ENCODE measurements around the gene NCBP2. TPM values are rescaled to one million over a fixed set of nuclear protein-coding genes. Genes with fewer than 3 reads are reported as not detected.

The NCBP2 gene
- total and polyA plus RNA-seq, 2 experiments from 2014 or later = 78.4 to 98.9 TPM

DNA sequence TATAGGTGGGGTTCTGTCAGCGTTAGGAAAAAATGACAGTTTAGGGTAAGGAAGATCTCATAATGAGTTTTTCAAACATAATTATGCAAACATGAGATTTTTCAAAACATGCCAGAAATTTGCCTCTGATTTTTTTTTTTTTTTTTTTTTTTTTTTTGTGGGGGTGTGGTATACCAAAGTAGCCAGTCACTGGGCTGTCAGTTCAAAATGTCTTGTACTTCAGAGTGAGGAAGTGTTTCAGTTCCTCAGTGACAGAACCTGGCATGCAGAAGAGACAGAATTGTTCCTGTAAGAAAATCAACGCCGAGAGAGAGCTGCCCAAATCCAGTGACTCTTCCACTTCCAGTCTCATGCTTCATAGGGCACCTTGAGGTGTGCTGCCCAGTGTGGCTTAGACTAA is 9.7 kb downstream of the NCBP2 start (continued):
- TF ChIP-seq, protein P1, sequence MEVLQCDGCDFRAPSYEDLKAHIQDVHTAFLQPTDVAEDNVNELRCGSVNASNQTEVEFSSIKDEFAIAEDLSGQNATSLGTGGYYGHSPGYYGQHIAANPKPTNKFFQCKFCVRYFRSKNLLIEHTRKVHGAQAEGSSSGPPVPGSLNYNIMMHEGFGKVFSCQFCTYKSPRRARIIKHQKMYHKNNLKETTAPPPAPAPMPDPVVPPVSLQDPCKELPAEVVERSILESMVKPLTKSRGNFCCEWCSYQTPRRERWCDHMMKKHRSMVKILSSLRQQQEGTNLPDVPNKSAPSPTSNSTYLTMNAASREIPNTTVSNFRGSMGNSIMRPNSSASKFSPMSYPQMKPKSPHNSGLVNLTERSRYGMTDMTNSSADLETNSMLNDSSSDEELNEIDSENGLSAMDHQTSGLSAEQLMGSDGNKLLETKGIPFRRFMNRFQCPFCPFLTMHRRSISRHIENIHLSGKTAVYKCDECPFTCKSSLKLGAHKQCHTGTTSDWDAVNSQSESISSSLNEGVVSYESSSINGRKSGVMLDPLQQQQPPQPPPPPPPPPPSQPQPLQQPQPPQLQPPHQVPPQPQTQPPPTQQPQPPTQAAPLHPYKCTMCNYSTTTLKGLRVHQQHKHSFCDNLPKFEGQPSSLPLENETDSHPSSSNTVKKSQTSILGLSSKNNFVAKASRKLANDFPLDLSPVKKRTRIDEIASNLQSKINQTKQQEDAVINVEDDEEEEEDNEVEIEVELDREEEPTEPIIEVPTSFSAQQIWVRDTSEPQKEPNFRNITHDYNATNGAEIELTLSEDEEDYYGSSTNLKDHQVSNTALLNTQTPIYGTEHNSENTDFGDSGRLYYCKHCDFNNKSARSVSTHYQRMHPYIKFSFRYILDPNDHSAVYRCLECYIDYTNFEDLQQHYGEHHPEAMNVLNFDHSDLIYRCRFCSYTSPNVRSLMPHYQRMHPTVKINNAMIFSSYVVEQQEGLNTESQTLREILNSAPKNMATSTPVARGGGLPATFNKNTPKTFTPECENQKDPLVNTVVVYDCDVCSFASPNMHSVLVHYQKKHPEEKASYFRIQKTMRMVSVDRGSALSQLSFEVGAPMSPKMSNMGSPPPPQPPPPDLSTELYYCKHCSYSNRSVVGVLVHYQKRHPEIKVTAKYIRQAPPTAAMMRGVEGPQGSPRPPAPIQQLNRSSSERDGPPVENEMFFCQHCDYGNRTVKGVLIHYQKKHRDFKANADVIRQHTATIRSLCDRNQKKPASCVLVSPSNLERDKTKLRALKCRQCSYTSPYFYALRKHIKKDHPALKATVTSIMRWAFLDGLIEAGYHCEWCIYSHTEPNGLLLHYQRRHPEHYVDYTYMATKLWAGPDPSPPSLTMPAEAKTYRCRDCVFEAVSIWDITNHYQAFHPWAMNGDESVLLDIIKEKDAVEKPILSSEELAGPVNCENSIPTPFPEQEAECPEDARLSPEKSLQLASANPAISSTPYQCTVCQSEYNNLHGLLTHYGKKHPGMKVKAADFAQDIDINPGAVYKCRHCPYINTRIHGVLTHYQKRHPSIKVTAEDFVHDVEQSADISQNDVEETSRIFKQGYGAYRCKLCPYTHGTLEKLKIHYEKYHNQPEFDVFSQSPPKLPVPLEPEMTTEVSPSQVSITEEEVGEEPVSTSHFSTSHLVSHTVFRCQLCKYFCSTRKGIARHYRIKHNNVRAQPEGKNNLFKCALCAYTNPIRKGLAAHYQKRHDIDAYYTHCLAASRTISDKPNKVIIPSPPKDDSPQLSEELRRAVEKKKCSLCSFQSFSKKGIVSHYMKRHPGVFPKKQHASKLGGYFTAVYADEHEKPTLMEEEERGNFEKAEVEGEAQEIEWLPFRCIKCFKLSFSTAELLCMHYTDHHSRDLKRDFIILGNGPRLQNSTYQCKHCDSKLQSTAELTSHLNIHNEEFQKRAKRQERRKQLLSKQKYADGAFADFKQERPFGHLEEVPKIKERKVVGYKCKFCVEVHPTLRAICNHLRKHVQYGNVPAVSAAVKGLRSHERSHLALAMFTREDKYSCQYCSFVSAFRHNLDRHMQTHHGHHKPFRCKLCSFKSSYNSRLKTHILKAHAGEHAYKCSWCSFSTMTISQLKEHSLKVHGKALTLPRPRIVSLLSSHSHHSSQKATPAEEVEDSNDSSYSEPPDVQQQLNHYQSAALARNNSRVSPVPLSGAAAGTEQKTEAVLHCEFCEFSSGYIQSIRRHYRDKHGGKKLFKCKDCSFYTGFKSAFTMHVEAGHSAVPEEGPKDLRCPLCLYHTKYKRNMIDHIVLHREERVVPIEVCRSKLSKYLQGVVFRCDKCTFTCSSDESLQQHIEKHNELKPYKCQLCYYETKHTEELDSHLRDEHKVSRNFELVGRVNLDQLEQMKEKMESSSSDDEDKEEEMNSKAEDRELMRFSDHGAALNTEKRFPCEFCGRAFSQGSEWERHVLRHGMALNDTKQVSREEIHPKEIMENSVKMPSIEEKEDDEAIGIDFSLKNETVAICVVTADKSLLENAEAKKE (CRISPR knock-in tag; IDR thresholded peaks at IDR 0.05) = no peak
- TF ChIP-seq EZH2 (IDR thresholded peaks at IDR 0.05; ENCODE audit: low read depth, unreplicated experiment) (no peak), JUNB (IDR thresholded peaks at IDR 0.05; ENCODE audit: unreplicated experiment) (no peak)
- TF ChIP-seq, protein P2, sequence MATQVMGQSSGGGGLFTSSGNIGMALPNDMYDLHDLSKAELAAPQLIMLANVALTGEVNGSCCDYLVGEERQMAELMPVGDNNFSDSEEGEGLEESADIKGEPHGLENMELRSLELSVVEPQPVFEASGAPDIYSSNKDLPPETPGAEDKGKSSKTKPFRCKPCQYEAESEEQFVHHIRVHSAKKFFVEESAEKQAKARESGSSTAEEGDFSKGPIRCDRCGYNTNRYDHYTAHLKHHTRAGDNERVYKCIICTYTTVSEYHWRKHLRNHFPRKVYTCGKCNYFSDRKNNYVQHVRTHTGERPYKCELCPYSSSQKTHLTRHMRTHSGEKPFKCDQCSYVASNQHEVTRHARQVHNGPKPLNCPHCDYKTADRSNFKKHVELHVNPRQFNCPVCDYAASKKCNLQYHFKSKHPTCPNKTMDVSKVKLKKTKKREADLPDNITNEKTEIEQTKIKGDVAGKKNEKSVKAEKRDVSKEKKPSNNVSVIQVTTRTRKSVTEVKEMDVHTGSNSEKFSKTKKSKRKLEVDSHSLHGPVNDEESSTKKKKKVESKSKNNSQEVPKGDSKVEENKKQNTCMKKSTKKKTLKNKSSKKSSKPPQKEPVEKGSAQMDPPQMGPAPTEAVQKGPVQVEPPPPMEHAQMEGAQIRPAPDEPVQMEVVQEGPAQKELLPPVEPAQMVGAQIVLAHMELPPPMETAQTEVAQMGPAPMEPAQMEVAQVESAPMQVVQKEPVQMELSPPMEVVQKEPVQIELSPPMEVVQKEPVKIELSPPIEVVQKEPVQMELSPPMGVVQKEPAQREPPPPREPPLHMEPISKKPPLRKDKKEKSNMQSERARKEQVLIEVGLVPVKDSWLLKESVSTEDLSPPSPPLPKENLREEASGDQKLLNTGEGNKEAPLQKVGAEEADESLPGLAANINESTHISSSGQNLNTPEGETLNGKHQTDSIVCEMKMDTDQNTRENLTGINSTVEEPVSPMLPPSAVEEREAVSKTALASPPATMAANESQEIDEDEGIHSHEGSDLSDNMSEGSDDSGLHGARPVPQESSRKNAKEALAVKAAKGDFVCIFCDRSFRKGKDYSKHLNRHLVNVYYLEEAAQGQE (IDR thresholded peaks at IDR 0.05; ENCODE audit: unreplicated experiment) = no peak

DNA sequence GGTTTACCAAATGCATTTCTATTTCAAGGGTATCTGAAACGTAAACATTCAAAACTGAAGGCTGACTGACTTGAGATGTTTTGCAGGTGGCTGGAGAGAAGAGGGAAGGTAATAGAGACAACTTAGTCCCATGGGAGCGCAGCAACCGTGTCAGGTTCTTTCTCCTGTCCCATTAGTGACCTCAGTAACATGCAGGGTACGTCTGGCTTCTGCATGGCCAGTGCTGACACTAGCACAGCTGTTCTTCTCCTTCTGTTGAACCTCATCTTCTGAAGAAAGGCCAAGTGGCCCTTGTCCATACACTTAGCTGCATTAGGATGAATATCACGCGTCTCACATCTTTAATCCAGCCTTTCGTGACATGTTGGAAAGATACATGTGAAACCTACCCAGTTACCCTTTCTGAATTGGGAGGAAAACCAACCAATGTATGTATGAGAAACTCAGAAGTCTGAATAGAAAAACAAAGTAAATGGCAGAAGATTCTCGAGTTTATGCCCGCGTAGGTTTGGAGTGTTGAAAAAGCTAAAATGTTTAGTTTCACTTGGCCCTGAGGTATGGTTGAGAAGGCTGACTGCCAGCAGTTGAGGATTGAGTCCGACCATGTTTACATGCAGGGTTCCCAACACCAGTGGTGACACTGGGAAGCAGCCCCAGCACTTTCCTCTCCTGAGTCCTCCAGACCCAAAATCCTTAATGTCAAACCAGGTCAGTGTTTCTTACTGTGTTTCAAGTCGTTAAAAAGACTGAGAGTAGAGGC is 10.3 kb downstream of the NCBP2 start:
- Mint-ChIP-seq H3K27ac (no peak overlapping the region), H3K4me1 (peaks cover 10% of the 10 kb centered on the region), H3K27me3 (ENCODE audit: insufficient read depth, low read depth, poor library complexity) (peaks cover 1% of the 10 kb centered on the region), H3K9me3 (no peaks in the 10 kb centered on the region), H3K4me3 (no peak overlapping the region), H3K36me3 (ENCODE audit: low read depth) (peaks cover 52% of the 10 kb centered on the region)
- Histone ChIP-seq H3K4me3 (no peak overlapping the region), H3K79me2 (replicated peaks; ENCODE audit: insufficient read depth) (no peaks in the 10 kb centered on the region), H3K4me2 (no peak overlapping the region), H3F3A (replicated peaks; ENCODE audit: low read depth) (peaks cover 8% of the 10 kb centered on the region; the same call in 1 of the 2 replicates), H3K27ac (ENCODE audit: low read depth) (no peak overlapping the region), H4K20me1 (replicated peaks; ENCODE audit: insufficient read depth) (peaks cover 10% of the 10 kb centered on the region), H2AFZ (no peak overlapping the region), H3K36me3 (ENCODE audit: insufficient read depth) (peaks cover 32% of the 10 kb centered on the region), H3K4me1 (ENCODE audit: insufficient read depth) (peaks cover 7% of the 10 kb centered on the region), H3K9me2 (ENCODE audit: insufficient read depth) (no peaks in the 10 kb centered on the region), H3K27me3 (ENCODE audit: insufficient read depth) (no peaks in the 10 kb centered on the region)
- DNase-seq (ENCODE audit: low spot score) (no peak), ATAC-seq (no peak)
- no peak for TF ChIP-seq NANOG (IDR thresholded peaks at IDR 0.05; ENCODE audit: borderline replicate concordance)
- no peak for TF ChIP-seq POLR2AphosphoS5 (IDR thresholded peaks at IDR 0.05; ENCODE audit: low read depth)
- TF ChIP-seq, protein P2 (IDR thresholded peaks at IDR 0.05; ENCODE audit: unreplicated experiment) = no peak
- no peak for TF ChIP-seq ETS1 (IDR thresholded peaks at IDR 0.05)
- TF ChIP-seq ZNF114 (CRISPR knock-in tag; IDR thresholded peaks at IDR 0.05) = no peak
- TF ChIP-seq CREB1 (CRISPR knock-in tag; IDR thresholded peaks at IDR 0.05; ENCODE audit: low read depth) = no peak
- no peak for TF ChIP-seq JUNB (IDR thresholded peaks at IDR 0.05; ENCODE audit: unreplicated experiment)

Measured in GM23338 (cell line).